ENCODE data around the gene TSPOAP1. TPM values are rescaled to one million over a fixed set of nuclear protein-coding genes. Genes with fewer than 3 reads are reported as not detected.

TSPOAP1 gene
- total RNA-seq, 1 donor from 2014 or later: 1.3 TPM

DNA sequence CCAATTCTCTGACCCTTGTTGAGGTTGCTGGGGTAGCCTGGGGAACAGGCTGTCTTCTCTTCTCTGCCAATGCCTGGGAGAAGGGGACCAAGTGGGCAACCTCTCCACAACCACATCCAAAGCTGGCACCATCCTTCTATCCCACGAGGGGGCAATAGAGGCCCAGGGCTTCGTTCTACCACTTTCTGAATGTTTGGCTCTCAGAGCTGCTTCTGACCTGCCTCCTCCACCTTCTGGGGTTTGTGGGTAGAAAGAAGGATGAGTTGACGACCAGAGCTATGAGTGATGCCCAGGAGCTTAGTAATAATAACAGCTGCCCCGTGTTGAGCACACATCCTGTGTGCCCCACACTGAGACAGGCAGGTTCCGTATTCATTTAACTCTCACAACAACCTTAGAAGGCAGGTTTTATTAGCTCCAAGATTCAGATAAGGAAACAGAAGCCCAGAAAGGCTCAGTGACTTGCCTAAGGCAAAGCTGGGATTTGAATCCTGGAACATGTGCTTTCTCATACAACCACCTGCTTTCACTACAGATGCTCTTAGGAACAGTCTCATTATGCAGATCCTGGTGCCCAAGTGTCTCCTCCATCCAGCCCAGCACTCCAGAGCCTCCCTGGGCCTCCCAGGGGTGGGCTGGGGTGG is 11.1 kb downstream of the TSPOAP1 start:
- DNase-seq (ENCODE audit: low spot score): peak; percentile 76

DNA sequence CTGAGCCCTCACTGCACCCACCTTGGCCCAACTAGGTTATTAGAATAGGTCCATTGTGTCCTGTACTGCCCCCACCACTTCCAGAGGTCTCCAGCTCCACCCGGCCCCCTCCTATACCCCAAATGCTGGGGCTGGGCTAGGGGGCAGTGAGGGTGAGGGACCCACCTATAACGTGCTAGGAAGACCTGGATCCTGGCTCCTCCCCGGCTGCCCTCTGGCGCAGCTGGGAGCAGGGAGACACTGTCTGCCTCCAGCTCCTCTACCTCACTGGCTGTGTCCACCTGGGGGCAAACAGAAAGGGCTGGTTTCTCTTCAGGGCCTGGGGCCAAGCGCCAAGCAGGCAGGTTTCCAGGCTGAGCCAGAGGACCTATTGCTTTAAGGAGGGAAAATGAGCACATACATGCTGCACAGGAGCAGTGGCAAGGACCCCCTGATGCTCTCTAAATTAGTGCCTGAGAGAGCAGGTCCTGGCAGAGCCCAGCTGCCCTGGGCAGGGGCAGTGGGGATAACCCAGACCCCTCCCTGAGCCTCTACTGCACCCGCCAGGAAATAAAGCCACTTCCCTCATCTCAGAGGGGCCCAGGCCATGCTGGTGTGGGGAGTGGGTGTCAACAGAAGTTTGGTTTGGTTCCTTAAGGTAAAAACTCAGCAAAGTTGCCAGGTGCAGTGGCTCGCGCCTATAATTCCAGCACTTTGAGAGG is 12.2 kb downstream of the TSPOAP1 start:
- peak; percentile 73 for DNase-seq (ENCODE audit: low spot score)

DNA sequence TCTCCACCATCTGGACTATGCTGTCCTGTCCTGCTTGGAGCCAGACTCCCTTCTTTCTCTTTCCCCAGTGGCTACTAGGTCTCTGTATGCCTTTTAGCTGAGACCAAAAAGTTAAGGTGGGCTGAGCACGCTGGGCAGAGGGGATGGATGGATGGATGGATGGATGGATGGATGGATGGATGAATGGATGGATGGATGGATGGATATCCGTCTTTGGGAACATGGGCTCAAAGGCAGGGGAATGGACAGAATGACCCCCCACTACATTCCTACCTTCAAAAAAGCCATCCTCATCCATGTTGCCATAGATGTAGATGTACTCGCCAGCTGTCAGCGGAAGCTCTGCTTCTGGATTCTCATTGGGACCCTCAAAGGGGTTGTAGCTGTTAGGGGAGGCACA is 12.8 kb downstream of the TSPOAP1 start:
- DNase-seq (ENCODE audit: low spot score): no peak

DNA sequence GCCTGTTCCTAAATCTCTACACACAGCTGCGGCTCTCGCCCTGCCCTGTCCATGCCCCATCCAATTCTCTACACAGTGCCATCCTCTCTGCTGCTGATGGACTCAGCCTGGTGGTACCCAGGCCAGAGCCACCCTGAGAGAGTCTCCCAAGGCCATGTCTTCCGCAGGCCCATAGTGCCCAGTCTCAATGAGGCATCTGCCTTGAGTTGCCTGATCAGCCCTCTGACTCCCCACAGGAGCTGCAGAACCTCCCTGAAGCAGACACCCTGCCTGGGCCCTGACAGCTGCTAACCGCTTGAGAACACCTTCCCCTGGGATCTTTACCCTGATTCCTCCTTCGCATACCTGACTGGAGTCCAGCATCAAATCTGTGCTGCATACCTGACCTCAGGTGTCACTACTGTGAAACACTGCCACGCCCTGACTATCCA is 13.3 kb downstream of the TSPOAP1 start:
- peak; percentile 57 for DNase-seq (ENCODE audit: low spot score)

DNA sequence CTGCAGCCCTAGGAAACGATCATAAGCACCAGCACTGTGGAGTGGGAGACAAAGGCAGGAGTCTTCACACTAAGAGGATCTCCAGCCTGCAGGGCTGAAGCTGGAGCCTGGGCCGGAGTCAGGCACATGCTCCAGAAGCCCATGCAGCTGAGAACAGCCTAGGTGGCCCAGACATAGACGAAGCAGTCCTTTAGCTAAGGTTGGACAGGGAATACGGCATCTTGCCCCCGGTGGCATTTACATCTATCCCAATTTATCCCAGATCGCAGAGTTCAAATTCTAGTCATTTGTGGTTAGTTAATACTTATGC is 13.9 kb downstream of the TSPOAP1 start:
- DNase-seq (ENCODE audit: low spot score): peak; percentile 53

DNA sequence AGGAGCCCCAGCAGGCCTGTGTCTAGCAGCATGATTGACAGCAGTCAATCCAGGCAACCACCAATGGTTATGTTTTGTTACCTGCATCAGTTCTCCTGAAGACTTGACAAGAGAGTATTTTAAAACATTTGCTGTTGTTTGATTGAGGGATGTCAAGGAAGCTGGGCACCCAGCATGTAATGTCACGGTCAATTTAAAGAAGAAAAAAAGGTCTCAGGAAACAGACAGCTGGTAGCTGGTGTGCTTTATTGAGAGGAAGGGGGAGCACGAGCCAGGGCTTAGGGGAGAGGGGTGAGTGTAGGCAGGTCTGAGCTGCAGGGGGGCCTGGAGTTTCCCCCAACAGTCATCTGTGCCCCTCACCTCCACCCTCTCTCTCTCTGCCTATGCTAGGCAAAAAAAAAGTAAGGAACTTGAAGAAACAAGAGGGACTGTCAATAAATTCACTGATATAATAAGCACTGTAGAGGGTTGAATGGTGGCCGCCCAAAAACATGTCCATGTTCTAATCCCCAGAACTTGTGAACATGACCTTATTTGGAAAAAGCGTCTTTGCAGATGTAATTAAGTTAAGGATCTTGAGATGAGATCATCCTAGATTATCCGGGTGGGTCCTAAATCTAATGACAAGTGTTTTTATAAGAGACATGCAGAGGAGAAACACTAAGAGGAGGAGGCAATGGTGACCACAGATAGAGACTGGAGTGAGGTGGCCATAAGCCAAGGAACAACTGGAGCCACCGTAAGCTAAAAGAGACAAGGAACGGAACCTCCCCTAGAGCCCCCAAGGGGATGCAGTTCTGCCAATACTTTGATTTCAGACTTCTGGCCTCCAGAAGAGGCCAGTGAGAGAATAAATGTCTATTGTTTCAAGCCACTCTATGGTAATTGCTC is 14.5 kb downstream of the TSPOAP1 start:
- no peak for DNase-seq (ENCODE audit: low spot score)

DNA sequence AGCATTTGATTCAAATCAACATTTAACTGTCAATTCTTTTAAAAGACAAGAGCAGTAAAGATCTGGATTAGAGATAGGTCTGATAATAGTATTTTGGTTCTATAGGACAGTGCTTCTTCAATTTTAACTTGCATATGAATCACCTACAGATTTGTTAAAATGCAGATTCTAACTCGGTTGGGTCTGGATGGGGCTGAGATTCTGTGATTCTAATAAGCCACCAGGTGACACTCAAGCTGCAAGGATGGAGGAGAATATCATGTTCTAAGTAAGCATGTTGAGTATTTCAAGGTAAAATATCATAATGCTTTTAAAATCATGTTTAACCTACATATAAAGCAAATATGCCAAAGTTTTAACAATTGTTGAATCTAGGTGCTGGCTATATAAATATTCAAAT is 15.8 kb downstream of the TSPOAP1 start:
- no peak for DNase-seq (ENCODE audit: low spot score)

DNA sequence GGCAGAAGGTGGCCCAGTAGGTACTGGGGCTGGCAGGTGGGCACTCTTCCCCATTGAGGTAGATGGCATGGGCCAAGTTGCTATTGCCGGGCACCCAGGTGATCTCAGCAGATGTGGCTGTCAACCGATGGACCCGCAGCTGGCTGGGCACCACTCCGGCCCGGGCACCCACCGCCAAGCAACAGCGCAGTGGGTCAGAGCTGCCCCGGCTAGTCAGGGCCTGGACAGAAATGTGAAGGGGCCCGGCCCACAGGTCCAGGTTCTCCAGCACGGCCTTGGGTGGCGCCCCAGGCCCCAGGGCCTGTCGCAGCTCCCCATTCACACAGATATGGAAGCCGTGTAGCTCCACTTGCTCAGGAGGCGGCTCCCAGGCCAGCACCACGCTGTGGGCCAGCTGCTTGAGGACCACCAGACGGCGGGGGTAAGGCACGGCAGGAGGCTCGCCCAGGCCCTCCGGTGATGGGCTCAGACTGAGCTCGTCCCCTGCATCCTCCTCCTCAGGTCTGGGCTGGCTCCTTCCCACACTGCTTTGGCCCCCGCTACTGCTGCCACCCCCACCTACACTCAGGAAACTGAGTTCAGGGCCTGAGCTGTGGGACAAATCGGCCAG is 16.5 kb downstream of the TSPOAP1 start:
- DNase-seq (ENCODE audit: low spot score): peak; percentile 89

DNA sequence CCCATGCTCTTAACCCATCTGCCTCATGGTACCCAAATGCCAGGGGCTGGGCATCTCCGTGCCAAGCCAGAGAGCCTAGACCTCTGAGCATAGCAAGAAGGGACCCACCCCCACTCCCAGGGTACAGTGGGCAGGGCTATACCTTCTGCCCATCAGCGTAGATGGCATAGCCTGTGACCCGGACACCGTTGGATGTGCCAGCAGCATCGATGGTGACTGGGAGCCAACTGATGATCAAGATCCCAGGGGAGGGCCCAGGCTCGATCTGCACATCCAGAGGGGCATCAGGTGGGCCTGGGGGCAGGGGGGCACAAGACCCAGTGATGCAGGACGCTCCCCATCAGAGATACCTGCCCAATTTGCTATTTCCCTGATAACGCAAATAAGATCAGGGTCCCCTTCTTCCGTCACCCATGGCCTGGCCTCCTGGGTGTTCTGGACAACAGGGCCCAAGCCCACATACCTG is 17.1 kb downstream of the TSPOAP1 start:
- DNase-seq (ENCODE audit: low spot score): peak; percentile 81

DNA sequence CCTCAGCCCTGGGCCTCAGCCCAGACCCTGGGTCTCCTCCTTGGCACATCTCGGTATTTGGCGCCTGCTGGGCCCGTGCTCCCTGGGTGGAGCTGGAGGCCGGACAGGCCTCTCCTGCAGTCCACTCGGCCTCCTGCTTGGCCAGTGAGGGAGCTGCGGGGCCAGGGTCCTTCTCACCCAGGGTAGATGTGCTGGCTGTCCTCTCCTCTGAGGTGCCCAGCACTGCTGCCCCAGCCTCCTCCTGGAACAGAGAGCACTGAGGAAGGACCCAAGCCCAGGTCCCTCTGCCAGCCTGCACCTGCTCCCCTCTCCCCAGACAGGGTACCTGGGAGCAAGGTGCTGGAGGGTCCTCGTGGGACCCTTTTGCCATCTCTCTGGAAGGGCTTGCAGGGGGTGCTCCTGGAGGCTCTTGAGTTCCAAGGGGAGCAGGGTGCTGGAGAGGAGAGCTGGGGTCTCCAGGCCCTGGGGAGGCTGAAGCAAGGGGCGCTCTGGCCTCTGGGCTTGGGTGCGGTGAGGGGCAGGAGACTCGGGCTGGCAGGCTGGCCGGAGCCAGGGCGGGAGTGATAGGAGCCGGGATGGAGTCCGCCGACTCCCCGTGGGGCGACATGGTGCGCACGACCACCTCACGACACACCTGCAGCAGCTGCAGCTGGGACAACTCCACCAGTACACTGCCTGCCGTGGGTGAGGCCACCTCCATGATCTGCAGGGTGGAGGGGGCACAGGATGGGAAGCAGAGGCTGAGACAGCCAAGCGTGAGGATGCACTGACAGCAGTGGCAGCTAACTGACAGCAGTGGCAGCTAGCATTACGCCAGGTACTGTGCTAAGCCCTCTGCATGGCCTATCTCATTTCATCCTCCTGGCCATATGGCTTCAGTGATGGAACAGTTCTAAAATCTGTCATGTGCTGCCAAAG is 17.8 kb downstream of the TSPOAP1 start:
- peak; percentile 81 for DNase-seq (ENCODE audit: low spot score)

DNA sequence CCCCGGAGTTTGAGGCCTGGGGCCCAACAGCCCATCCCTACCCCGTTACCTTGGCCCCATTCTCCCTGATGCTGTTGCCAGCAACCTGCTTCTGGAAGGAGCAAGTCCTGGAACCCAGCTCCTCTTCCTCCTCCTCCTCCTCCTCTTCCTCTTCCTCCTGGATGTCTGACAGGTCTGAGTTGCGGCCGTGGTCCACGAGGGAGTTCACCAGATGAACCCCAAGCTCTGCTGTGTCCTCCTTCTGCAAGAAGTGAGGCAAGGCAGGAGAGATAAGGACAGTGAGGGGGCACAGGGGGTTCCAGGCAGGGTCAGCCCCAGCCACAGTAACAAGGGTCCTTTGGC is 18.7 kb downstream of the TSPOAP1 start:
- DNase-seq (ENCODE audit: low spot score): peak; percentile 72

DNA sequence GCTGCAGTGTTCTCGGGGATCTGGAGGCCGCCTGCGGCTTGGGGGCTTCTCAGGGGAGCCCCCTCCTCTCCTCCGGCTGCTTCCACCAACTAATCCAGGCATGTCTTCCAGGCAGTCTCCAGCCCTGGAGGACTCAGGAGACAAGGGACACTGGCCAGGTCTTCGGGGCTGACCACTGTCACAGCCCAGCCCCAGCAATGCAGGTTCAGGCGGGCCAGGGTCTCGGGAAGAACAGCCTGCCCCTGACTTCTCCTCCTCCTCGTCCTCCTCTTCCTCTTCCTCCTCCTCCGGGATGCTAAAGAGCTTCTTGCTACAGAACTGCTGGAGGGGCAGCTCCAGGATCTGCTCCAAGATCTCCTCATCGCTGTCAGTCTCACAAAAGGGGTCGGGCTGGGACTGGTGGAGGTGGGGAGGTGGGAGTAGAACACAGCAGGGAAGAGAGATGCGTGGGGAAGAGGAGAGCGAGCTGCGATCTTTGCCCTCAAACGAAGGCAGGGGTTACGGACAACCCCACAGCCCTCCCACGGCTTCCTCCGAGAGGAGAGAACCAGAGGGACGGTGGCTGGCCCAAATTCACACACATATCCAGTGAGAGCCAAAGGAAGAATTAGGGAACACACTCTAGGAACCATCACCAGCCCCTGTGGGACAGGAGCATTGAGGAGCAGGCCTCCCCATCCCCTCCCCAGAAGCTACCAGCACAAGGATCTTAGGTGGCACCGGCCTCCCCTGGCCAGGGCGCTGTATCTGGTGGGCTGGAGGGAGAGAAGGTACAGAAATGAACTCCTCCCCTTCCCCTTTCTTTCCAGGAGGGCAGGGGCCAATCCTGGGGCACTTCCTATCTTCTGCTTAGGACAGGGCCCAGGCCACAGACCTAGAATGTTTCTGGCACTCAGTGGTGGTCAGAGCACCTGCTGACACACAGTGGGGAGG is 19.3 kb downstream of the TSPOAP1 start:
- DNase-seq (ENCODE audit: low spot score): peak; percentile 71

DNA sequence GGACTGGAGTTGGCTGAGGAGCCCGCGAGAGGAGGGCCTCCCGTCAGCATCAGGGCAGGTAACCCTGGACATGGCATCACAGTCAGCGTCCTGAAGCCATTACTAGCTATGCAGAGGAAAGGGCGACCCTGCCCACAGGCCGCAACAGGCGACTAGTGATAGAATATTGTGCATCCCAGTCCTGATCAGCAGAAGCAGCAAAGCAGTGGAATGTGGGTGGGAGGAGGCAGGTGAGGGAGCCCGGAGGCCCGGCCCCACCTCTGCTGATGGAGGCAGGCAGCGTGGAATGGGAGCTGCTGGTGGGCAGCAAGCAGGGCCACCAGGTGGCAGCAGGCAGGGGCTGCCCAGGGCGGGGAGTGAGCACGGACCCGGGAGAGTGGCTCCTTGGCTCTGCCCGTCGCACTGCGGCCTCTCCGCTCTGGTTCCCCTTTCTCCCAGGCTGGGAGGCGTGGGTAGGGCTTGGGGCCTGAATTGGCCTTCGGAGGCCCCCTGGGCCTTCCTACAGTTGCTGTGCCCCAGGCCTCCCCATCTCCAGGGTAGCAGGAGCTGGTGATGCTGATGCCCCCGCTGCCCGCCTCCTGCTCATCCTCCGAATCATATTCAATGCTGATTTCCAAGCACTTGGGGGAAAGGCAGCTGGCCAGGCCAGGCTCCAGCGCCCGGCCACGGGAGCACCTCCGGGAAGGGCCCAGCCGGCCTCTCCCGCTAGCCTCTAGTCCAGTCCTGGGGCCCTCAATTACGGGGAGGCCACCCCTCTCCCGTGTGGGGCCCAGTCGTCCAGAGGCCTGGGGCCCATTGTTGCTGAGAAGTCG is 20.2 kb downstream of the TSPOAP1 start:
- no peak for DNase-seq (ENCODE audit: low spot score)

DNA sequence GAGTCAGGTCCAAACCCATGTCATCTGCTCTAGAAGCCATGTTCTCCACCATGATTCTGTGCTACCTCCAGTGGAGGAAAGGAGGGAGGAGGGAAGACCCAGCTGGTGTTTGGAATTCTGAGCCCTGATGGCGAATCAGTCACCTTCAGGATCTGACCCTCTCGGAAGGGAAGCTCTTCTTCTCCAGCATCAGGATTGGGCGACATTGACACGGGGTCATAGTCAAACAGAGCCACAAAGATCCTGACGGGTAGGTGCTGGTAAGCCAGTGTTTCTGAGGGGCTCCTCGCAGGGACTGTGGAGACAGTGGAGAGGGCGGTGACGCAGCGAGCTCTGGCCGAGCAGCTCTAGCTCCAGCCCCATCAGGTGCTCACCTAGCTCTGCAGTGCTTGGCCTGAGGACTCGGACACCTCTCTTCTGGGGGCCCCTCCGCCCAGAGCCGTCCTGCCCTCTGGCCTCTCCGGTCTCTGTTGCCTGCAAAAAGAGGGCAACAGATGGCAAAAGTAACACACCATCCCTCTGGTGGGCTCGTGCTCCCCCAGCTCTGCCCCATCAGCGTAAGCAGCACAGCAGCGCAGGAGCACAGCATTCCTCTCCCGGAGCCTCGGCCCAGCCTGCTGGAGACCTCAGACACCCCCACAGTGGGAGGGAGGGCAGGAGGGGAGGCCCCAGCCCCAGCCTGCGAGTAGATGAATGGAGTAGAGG is 21.0 kb downstream of the TSPOAP1 start:
- DNase-seq (ENCODE audit: low spot score): peak; percentile 83

DNA sequence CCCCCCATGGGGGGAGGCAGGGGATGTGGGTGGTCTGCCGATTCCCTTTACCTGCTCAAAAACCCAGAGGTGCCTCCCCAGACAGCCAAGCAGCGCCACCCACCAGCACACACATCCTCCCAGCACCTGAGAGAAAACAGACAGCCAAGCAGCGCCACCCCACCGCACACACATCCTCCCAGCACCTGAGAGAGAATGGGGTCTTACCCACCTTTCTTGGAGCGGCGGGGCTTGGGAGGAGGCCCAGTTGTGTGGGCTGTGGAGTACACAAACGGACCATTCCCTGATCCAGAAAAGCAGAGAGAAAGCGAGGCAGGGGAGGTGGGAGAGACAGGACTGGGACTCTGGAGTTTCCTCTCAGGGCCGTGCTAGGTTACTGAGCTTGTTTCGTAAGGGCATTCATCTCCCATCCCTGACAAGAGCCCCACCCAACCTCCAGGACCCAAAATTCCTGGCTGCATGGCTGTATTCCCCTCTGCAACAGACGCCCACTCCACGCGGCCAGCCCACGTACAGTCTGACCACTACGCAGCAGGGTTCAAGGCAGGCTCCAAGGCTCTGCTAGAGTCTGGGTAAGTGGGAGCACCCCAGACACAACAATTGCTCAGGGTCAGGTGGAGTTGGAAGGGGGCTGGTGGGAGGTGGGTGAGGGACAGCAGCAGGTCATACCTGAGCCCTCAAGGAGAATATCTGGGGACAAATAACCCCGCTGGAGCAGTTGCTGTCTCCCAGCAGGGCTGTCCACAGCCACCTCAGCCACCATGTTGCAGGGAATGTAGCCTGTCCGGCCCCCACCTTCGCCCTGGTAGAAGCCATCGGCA is 22.3 kb downstream of the TSPOAP1 start:
- peak; percentile 80 for DNase-seq (ENCODE audit: low spot score)

DNA sequence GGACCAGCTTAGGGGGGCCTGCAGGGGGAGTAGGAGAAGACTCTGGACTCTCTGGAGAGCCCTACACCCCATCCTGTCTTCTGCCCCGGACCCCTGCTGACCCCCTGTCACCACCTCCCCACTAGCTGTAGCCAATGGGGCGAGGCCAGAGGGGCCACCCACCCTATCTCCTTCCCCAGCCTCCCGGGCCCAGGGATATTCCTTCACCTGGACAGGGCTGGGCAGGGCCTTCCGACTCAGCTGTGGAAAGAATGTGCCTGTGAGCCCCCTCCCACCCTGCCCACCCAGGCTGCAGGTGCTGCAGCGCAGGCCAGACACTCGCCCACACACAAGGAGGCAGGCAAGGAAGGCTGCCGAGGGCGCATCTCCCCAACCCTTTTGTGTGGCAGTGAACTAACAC is 23.0 kb downstream of the TSPOAP1 start:
- DNase-seq (ENCODE audit: low spot score): peak; percentile 49

Measured in mesenteric fat pad (tissue), 1 donor.